Uterus (tissue), 2 donors: ENCODE measurements around the gene CHD2.

ENCODE experiments used
- CTCF ChIP-seq, 4 experiments: fragments of 200-600 bp in 2 of 4; fragments of 450-650 bp in 2 of 4; sonication (generic) in 2 of 4; IDR thresholded peaks; one replicate each; pipeline ENCODE4 v1.5.1; 2016 to 2019; ENCODE audit warnings: antibody characterized with exemption in 4 of 4, mild to moderate bottlenecking in 2 of 4, moderate library complexity in 1 of 4
- POLR2A ChIP-seq, 2 donors: fragments of 450-650 bp; IDR thresholded peaks; one replicate each; pipeline ENCODE4 v1.6.1; 2016; ENCODE audit warnings: antibody characterized with exemption in 2 of 2, mild to moderate bottlenecking in 1 of 2, moderate library complexity in 1 of 2

GRCh38 chr15:93024716-93025624 is 124.8 kb downstream of the CHD2 start:
- TF ChIP-seq CTCF (IDR thresholded peaks at IDR 0.05): no peak
- TF ChIP-seq POLR2A (IDR thresholded peaks at IDR 0.05): no peak
